ENCODE data around the gene BMPER.

DNA sequence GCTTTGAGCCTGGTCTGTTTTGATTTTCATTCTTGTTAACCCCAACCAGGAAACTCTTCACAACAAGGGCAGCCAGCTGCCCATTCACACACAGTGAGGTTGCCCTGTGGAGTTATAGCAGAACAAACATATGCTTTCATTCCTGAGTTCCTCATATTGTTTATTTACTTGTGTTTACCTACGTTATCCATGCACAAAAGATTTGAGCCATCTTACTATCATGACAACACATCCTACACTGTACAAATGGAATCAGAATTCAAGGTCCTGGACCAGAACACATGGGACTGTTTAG is 21.7 kb upstream of the BMPER start:
- TF ChIP-seq CTCF (IDR thresholded peaks at IDR 0.05) (no peak), POLR2A (IDR thresholded peaks at IDR 0.05) (no peak)

Data from testis (tissue), 2 donors.